HT1080 (cell line): ENCODE results near the gene PDE8B. TPM values are rescaled to one million over a fixed set of nuclear protein-coding genes. Genes with fewer than 3 reads are reported as not detected.
"Not testable (repeated sequence)": the region's sequence is repeated elsewhere in the genome, so short reads cannot be mapped to it uniquely, and the experiment has no call there.

Experiments
- DNase-seq: peaks from one replicate; pipeline ENCODE4 v3.0.0-alpha.2; 2015; ENCODE audit warnings: low read depth
- total RNA-seq: library from RNA; depleted of rRNA; stranded (reverse); fragments of >200 nt; shearing (Covaris generic); gene quantifications from 2 replicates; pipeline ENCODE4 v1.2.3, GENCODE V29; 2014

Gene PDE8B
- total RNA-seq, 1 experiment from 2014 or later = 0.82 TPM

- DNase-seq = no peak
Measured at GRCh38 chr5:77359231-77359630, 148.8 kb downstream of the PDE8B start.

- no peak for DNase-seq
Measured at GRCh38 chr5:77360381-77360780, 149.9 kb downstream of the PDE8B start.

- DNase-seq = no peak
Measured at GRCh38 chr5:77360973-77361372, 150.5 kb downstream of the PDE8B start.

- no peak for DNase-seq
Measured at GRCh38 chr5:77366717-77367500, 156.4 kb downstream of the PDE8B start.

- DNase-seq = peak; percentile 80
Measured at GRCh38 chr5:77367741-77368140, 157.3 kb downstream of the PDE8B start.

GRCh38 chr5:77368367-77368766 lies 157.9 kb downstream of the PDE8B start:
- no peak for DNase-seq

- no peak for DNase-seq
Measured at GRCh38 chr5:77369566-77369965, 159.1 kb downstream of the PDE8B start.

GRCh38 chr5:77374686-77375085 lies 164.2 kb downstream of the PDE8B start:
- no peak for DNase-seq

GRCh38 chr5:77376609-77377300 lies 166.3 kb downstream of the PDE8B start:
- DNase-seq = no peak

GRCh38 chr5:77379558-77380061 lies 169.1 kb downstream of the PDE8B start:
- no peak for DNase-seq

GRCh38 chr5:77380636-77381035 lies 170.2 kb downstream of the PDE8B start:
- DNase-seq = no peak

- not testable (repeated sequence) for DNase-seq
Measured at GRCh38 chr5:77383336-77383735, 172.9 kb downstream of the PDE8B start.

- not testable (repeated sequence) for DNase-seq
Measured at GRCh38 chr5:77386340-77386739, 175.9 kb downstream of the PDE8B start.

- DNase-seq = no peak
Measured at GRCh38 chr5:77389746-77390145, 179.3 kb downstream of the PDE8B start.

- DNase-seq = no peak
Measured at GRCh38 chr5:77390221-77390620, 179.7 kb downstream of the PDE8B start.

- peak; percentile 55 for DNase-seq
Measured at GRCh38 chr5:77390795-77391194, 180.3 kb downstream of the PDE8B start.

GRCh38 chr5:77391240-77391765 lies 180.8 kb downstream of the PDE8B start:
- DNase-seq = no peak

GRCh38 chr5:77394064-77394715 lies 183.7 kb downstream of the PDE8B start:
- DNase-seq = no peak

GRCh38 chr5:77396017-77396416 lies 185.5 kb downstream of the PDE8B start:
- DNase-seq = no peak

GRCh38 chr5:77397686-77398292 lies 187.3 kb downstream of the PDE8B start:
- DNase-seq = no peak

- DNase-seq = no peak
Measured at GRCh38 chr5:77398458-77398857, 188.0 kb downstream of the PDE8B start.
